ENCODE measurements around the gene CBLB.

The CBLB gene

DNA sequence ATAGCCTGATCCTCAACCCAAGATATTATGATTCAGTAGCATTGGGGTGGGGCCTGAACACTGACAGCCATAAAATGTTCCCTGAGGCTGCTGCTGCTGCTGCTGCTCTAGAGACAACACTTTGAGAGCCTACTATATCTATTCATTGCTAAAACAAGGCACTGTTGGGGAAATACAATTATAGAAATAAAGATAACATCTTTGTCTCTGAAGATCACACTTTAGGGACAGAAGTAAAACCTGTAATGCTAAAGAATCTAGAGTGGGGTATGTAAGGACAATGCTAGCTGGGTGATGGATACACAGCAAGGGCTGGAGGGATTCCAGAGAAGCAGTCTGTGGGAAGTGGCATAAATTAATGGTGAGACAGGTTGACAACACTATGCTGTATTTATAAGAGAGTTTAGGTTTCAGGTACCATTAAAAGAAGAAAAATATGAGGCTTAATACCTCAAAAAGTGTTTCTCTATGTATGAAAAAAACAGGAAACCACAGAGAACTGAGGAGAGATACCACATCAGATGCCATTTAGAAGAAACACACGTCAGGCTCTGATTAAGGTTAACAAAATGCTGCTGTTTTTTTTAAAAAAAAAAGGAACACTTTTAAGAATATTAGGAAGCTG is 115.9 kb downstream of the CBLB start:
- H3K9ac ChIP-seq (ENCODE audit: low read depth, low read length, poor library complexity, severe bottlenecking): no peak overlapping the region
- H3K9me3 ChIP-seq (ENCODE audit: insufficient read depth, low read depth, low read length): no peaks in the 10 kb centered on the region
- peaks cover 29% of the 10 kb centered on the region for H3K4me1 ChIP-seq (ENCODE audit: insufficient read depth, low read length, poor library complexity, severe bottlenecking)
- no peak overlapping the region for H2AFZ ChIP-seq (ENCODE audit: low read length)
- TF ChIP-seq, protein P1, sequence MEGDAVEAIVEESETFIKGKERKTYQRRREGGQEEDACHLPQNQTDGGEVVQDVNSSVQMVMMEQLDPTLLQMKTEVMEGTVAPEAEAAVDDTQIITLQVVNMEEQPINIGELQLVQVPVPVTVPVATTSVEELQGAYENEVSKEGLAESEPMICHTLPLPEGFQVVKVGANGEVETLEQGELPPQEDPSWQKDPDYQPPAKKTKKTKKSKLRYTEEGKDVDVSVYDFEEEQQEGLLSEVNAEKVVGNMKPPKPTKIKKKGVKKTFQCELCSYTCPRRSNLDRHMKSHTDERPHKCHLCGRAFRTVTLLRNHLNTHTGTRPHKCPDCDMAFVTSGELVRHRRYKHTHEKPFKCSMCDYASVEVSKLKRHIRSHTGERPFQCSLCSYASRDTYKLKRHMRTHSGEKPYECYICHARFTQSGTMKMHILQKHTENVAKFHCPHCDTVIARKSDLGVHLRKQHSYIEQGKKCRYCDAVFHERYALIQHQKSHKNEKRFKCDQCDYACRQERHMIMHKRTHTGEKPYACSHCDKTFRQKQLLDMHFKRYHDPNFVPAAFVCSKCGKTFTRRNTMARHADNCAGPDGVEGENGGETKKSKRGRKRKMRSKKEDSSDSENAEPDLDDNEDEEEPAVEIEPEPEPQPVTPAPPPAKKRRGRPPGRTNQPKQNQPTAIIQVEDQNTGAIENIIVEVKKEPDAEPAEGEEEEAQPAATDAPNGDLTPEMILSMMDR (conservative IDR thresholded peaks at IDR 0.05; ENCODE audit: low read length): no peak
- peaks cover 1% of the 10 kb centered on the region; the same call in 1 of the 2 replicates for H3K36me3 ChIP-seq (ENCODE audit: insufficient read depth, low read length)
- H3K4me2 ChIP-seq (ENCODE audit: low read depth, low read length, poor library complexity, severe bottlenecking): peak overlapping the region; percentile 41
- no peaks in the 10 kb centered on the region for H3K27me3 ChIP-seq (ENCODE audit: insufficient read depth, low read length, poor library complexity, severe bottlenecking)
- no peaks in the 10 kb centered on the region for H3K79me2 ChIP-seq (ENCODE audit: insufficient read depth, low read length)
- no peaks in the 10 kb centered on the region for H3K9me2 ChIP-seq (replicated peaks; ENCODE audit: low read depth, low read length)
- no peaks in the 10 kb centered on the region for H4K20me1 ChIP-seq (ENCODE audit: insufficient read depth, low read length, poor library complexity, severe bottlenecking)
- H3K4me3 ChIP-seq (ENCODE audit: low read length, poor library complexity, severe bottlenecking): peak overlapping the region; percentile 15
- peaks cover 8% of the 10 kb centered on the region for H3F3A ChIP-seq (ENCODE audit: low read depth)

DNA sequence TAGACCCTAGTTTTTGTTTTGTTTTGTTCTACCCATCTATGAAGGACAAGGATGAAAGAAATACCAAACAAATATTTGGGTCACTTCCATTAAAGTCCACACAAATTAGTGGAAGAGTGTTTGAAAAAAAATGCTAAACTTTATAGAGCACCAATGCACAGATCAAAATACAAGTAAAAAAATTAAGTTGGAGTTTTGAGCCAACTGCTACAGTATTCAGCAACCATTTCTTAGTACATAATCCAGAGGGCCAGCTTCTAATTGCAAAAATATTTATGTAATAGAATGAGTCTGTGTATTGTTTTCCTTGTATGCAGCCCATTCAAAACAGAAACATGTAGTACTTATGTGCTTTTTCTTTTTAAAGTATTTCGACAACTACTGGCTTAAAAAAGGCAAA is 121.1 kb downstream of the CBLB start:
- Histone ChIP-seq H3K4me3 (ENCODE audit: low read length, poor library complexity, severe bottlenecking) (no peak overlapping the region), H3K27me3 (ENCODE audit: insufficient read depth, low read length, poor library complexity, severe bottlenecking) (no peaks in the 10 kb centered on the region), H3K9ac (ENCODE audit: low read depth, low read length, poor library complexity, severe bottlenecking) (no peak overlapping the region), H3K4me1 (ENCODE audit: insufficient read depth, low read length, poor library complexity, severe bottlenecking) (peaks cover 15% of the 10 kb centered on the region), H3K4me2 (ENCODE audit: low read depth, low read length, poor library complexity, severe bottlenecking) (no peak overlapping the region), H3K9me3 (ENCODE audit: insufficient read depth, low read depth, low read length) (no peaks in the 10 kb centered on the region), H4K20me1 (ENCODE audit: insufficient read depth, low read length, poor library complexity, severe bottlenecking) (no peaks in the 10 kb centered on the region), H3K79me2 (ENCODE audit: insufficient read depth, low read length) (no peaks in the 10 kb centered on the region), H2AFZ (ENCODE audit: low read length) (no peak overlapping the region), H3K36me3 (ENCODE audit: insufficient read depth, low read length) (no peaks in the 10 kb centered on the region; the same call in 1 of the 2 replicates), H3F3A (ENCODE audit: low read depth) (peaks cover 4% of the 10 kb centered on the region; the same call in 1 of the 2 replicates), H3K9me2 (replicated peaks; ENCODE audit: low read depth, low read length) (no peaks in the 10 kb centered on the region)
- TF ChIP-seq, protein P1 (conservative IDR thresholded peaks at IDR 0.05; ENCODE audit: low read length): no peak
- no peak for TF ChIP-seq EZH2phosphoT487 (IDR thresholded peaks at IDR 0.05; ENCODE audit: borderline replicate concordance)

DNA sequence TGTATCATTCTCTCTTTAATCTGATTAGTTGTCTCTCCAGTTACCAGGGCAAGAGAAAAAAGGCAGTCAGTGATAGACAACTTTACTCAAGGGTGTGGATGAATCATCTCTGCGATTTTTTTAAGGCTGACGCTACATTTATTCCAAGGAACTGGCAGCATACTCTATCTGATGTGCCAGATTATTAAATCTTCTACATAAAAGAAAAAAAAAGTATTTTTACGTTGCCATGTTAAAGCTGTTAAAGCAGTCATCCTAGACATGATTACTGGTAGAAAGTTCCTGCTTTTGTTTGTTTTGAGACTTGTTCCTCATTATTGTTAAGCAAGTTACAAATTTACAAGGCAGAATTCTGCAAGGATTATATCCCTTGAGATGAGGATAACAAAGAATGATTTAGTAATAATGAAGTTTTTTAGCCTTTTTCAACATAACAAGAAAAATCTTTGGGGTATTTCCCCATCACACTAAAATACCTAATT is 121.7 kb downstream of the CBLB start:
- no peak overlapping the region for H3K9ac ChIP-seq (ENCODE audit: low read depth, low read length, poor library complexity, severe bottlenecking)
- H3K4me1 ChIP-seq (ENCODE audit: insufficient read depth, low read length, poor library complexity, severe bottlenecking): peaks cover 9% of the 10 kb centered on the region
- H3F3A ChIP-seq (ENCODE audit: low read depth): no peaks in the 10 kb centered on the region
- no peak overlapping the region for H3K4me2 ChIP-seq (ENCODE audit: low read depth, low read length, poor library complexity, severe bottlenecking)
- H3K79me2 ChIP-seq (ENCODE audit: insufficient read depth, low read length): no peaks in the 10 kb centered on the region
- H3K27me3 ChIP-seq (ENCODE audit: insufficient read depth, low read length, poor library complexity, severe bottlenecking): no peaks in the 10 kb centered on the region
- H2AFZ ChIP-seq (ENCODE audit: low read length): no peak overlapping the region
- TF ChIP-seq, protein P1 (conservative IDR thresholded peaks at IDR 0.05; ENCODE audit: low read length): no peak
- TF ChIP-seq EZH2phosphoT487 (IDR thresholded peaks at IDR 0.05; ENCODE audit: borderline replicate concordance): no peak
- H3K9me2 ChIP-seq (replicated peaks; ENCODE audit: low read depth, low read length): no peaks in the 10 kb centered on the region
- H3K4me3 ChIP-seq (ENCODE audit: low read length, poor library complexity, severe bottlenecking): no peak overlapping the region
- H3K9me3 ChIP-seq (ENCODE audit: insufficient read depth, low read depth, low read length): no peaks in the 10 kb centered on the region
- no peaks in the 10 kb centered on the region for H4K20me1 ChIP-seq (ENCODE audit: insufficient read depth, low read length, poor library complexity, severe bottlenecking)
- H3K36me3 ChIP-seq (ENCODE audit: insufficient read depth, low read length): no peaks in the 10 kb centered on the region; the same call in 1 of the 2 replicates
